Measurements from ENCODE around the gene WDR93. TPM values are rescaled to one million over a fixed set of nuclear protein-coding genes. Genes with fewer than 3 reads are reported as not detected.
A peak's percentile ranks its signal among the peaks of the same experiment; 100 is the strongest.

Gene WDR93
- total and polyA plus RNA-seq, 2 donors: 0.16 TPM; not detected in 1

DNA sequence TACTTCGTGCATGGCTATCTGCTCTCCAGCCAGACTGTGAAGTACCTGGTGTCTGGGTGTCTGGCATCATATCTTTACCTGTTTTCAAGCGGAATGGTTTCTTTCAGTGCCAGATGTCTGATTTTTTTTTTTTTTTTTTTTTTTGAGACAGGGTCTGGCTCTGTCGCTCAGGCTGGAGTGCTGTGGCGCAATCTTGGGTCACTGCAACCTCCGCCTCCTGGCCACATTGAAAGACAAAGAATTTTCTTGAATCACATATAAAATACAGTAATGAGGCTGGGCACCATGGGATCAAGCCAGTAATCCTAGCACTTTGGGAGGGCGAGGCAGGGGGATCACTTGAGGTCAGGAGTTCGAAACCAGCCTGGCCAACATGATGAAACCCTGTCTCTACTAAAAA lies 63.2 kb downstream of the WDR93 start:
- Histone ChIP-seq H3K36me3 (ENCODE audit: insufficient read depth) (no peaks in the 10 kb centered on the region), H3K4me1 (ENCODE audit: insufficient read depth) (no peaks in the 10 kb centered on the region), H3K4me3 (ENCODE audit: low read depth, low read length) (no peak overlapping the region), H3K27ac (ENCODE audit: low read depth) (no peak overlapping the region)
- 84% methylated on average over 7 of the region's 7 CpGs for WGBS
- DNase-seq (ENCODE audit: extremely low spot score): no peak

DNA sequence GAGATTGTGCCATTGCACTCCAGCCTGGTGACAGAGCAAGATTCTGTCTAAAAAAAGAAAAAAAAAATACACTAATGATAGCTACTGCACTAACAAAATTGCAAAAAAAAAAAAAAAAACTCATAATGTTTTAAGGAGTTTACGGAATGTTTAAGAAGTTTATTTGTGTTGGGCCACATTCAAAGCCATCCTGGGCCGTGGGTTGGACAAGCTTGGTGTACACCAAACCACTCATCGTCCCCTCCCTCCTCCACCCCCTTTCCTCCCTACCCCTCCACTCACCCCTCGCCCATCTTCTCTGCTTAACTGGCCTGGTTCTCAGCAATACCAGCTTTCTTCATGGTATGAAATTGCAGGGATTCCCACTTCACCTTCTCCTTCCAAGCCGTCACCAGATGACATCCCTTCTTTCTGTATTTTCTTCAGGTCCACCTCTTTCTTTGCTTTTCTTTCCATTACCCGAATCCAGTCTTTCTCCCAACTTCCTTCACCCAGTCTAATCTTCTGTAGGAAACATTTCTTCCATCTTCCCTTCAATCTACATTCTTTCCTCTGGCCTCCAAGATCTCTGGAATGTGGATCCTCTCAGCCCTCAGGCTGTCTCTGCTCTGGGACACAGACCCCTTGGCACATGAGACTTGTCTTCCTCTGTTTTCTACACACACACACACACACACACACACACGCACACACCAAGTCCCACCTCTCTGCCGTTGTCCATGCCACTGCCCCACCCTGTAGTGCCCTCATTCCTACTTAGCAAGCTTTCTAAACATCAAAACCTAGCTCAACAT lies 63.9 kb downstream of the WDR93 start:
- Histone ChIP-seq H3K4me1 (ENCODE audit: insufficient read depth) (no peaks in the 10 kb centered on the region), H3K27ac (ENCODE audit: low read depth) (no peak overlapping the region), H3K36me3 (ENCODE audit: insufficient read depth) (no peaks in the 10 kb centered on the region), H3K4me3 (ENCODE audit: low read depth, low read length) (no peak overlapping the region)
- 62% methylated on average over 8 of the region's 8 CpGs for WGBS
- DNase-seq (ENCODE audit: extremely low spot score): no peak

GRCh38 chr15:89755701-89756100 lies 65.1 kb downstream of the WDR93 start:
- DNase-seq (ENCODE audit: extremely low spot score): no peak
- WGBS: 92% methylated on average over 4 of the region's 4 CpGs
- no peak overlapping the region for H3K4me3 ChIP-seq (ENCODE audit: low read depth, low read length)
- H3K4me1 ChIP-seq (ENCODE audit: insufficient read depth): no peaks in the 10 kb centered on the region
- H3K36me3 ChIP-seq (ENCODE audit: insufficient read depth): no peaks in the 10 kb centered on the region
- H3K27ac ChIP-seq (ENCODE audit: low read depth): no peak overlapping the region

GRCh38 chr15:89756897-89757296 lies 66.3 kb downstream of the WDR93 start:
- 64% methylated on average over 7 of the region's 7 CpGs for WGBS
- Histone ChIP-seq H3K36me3 (ENCODE audit: insufficient read depth) (no peaks in the 10 kb centered on the region), H3K4me1 (ENCODE audit: insufficient read depth) (no peaks in the 10 kb centered on the region), H3K27ac (ENCODE audit: low read depth) (no peak overlapping the region), H3K4me3 (ENCODE audit: low read depth, low read length) (no peak overlapping the region)
- DNase-seq (ENCODE audit: extremely low spot score): peak; percentile 35

GRCh38 chr15:89758283-89758682 lies 67.7 kb downstream of the WDR93 start:
- H3K27ac ChIP-seq (ENCODE audit: low read depth): no peak overlapping the region
- H3K4me1 ChIP-seq (ENCODE audit: insufficient read depth): no peaks in the 10 kb centered on the region
- H3K4me3 ChIP-seq (ENCODE audit: low read depth, low read length): no peak overlapping the region
- WGBS: 86% methylated on average over 8 of the region's 8 CpGs
- no peaks in the 10 kb centered on the region for H3K36me3 ChIP-seq (ENCODE audit: insufficient read depth)
- DNase-seq (ENCODE audit: extremely low spot score): no peak

- Histone ChIP-seq H3K36me3 (ENCODE audit: insufficient read depth) (no peaks in the 10 kb centered on the region), H3K4me3 (ENCODE audit: low read depth, low read length) (no peak overlapping the region), H3K4me1 (ENCODE audit: insufficient read depth) (no peaks in the 10 kb centered on the region), H3K27ac (ENCODE audit: low read depth) (no peak overlapping the region)
- 92% methylated on average over 8 of the region's 8 CpGs for WGBS
- DNase-seq (ENCODE audit: extremely low spot score): no peak
Measured at GRCh38 chr15:89758981-89759380, 68.4 kb downstream of the WDR93 start.

DNA sequence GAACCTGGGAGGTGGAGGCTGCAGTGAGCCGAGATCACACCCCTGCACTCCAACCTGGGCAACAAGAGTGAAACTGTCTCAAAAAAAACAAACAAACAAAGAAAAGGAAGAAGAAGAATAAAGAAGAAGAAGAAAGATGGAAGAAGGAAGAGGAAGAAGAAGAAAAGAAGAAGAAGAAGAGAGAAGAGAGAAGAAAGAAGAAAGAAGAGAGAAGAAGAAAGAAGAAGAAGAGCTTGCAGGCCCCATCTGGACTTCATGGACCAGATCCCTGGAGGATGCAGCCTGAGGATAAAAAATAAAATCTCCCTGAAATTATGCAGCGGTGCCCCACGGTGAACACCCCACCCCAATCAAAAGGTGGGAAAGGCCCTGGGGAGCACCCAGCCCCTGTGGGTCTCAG lies 69.2 kb downstream of the WDR93 start:
- 86% methylated on average over 3 of the region's 3 CpGs for WGBS
- Histone ChIP-seq H3K36me3 (ENCODE audit: insufficient read depth) (no peaks in the 10 kb centered on the region), H3K4me1 (ENCODE audit: insufficient read depth) (no peaks in the 10 kb centered on the region), H3K4me3 (ENCODE audit: low read depth, low read length) (no peak overlapping the region), H3K27ac (ENCODE audit: low read depth) (no peak overlapping the region)
- DNase-seq (ENCODE audit: extremely low spot score): no peak

DNA sequence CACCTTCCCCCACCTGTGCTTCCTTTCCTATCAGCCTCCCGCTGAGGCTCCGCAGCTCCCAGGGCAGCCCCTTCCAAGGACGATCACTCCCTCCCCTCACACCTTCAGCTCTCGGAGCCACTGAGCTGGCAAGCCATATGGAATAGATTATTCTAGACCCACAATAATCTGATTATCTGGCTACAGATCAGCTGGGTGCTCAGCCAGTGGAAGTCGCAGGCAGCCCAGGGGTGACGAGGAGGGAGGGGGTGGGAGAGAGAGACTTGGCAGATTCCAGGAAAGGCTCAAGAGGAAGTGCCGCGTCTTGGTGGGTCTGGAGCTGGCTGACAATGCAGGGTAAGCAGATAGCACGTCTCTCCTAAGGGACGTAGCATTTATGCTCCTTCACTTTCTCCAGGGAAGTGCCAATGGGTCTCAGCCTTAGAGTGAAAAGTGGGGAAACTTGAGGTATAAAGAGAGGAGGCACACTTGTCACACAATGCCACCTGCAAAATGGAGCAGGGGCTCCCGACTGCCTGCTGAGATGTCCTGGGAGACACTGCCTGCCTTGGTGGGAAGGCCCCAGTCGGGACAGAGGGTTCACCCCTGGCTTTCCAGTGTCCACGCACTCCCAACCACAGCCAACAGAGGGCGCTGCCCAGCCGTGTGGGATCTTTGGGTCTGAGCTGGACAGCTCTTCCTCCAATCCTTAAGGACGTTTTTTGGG lies 69.8 kb downstream of the WDR93 start:
- Histone ChIP-seq H3K27ac (ENCODE audit: low read depth) (no peak overlapping the region), H3K4me3 (ENCODE audit: low read depth, low read length) (no peak overlapping the region), H3K4me1 (ENCODE audit: insufficient read depth) (no peaks in the 10 kb centered on the region), H3K36me3 (ENCODE audit: insufficient read depth) (no peaks in the 10 kb centered on the region)
- 35% methylated on average over 16 of the region's 16 CpGs for WGBS
- DNase-seq (ENCODE audit: extremely low spot score): no peak

- no peaks in the 10 kb centered on the region for H3K36me3 ChIP-seq (ENCODE audit: insufficient read depth)
- H3K4me1 ChIP-seq (ENCODE audit: insufficient read depth): no peaks in the 10 kb centered on the region
- H3K4me3 ChIP-seq (ENCODE audit: low read depth, low read length): no peak overlapping the region
- WGBS: 73% methylated on average over 18 of the region's 18 CpGs
- no peak for DNase-seq (ENCODE audit: extremely low spot score)
- H3K27ac ChIP-seq (ENCODE audit: low read depth): peak overlapping the region; percentile 13
Measured at GRCh38 chr15:89761009-89761831, 70.6 kb downstream of the WDR93 start.

DNA sequence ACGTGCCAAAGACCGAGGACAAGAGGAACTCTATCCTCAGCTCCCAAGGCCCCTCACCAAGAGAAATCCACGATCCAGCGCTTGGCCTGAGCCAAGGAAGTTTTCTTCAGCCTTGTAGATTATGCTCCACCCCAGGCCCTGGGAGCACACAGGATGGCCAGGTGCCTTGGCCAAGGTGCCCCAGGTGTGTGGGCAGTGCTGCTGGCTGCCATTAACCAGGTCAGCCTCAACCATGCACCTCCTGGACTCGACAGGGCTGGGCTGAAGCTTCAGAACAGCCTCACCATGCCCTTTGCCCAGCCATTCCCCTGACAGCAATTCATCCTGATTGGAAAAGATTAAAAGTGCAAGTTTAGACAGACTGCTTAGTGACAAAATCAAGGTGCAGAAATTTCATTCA lies 71.3 kb downstream of the WDR93 start:
- no peaks in the 10 kb centered on the region for H3K4me1 ChIP-seq (ENCODE audit: insufficient read depth)
- 86% methylated on average over 5 of the region's 5 CpGs for WGBS
- no peak for DNase-seq (ENCODE audit: extremely low spot score)
- no peaks in the 10 kb centered on the region for H3K36me3 ChIP-seq (ENCODE audit: insufficient read depth)
- no peak overlapping the region for H3K4me3 ChIP-seq (ENCODE audit: low read depth, low read length)
- peak overlapping the region; percentile 13 for H3K27ac ChIP-seq (ENCODE audit: low read depth)

DNA sequence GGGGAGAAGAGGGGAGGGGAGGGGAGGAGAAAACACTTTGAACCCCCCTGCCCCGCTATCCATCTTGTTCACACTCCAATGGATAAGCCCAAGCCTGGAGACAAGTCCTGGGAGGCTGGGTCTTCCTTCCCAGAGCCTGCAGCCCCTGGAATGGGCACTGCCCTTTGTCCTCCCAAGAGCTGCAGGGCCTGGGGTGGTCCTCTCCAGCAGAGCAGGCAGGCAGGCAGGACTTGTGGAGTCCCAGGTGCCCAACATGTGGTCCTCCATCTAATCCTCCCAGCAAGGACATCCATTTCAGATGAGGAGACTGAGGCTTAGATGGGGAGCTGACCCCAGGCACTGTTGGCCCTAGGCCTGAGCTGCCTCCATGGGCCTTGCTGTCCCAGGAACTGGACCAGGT lies 75.1 kb downstream of the WDR93 start:
- H3K27ac ChIP-seq (ENCODE audit: low read depth): no peak overlapping the region
- DNase-seq (ENCODE audit: extremely low spot score): no peak
- 57% methylated on average over 1 of the region's 1 CpG for WGBS
- no peaks in the 10 kb centered on the region for H3K36me3 ChIP-seq (ENCODE audit: insufficient read depth)
- H3K4me1 ChIP-seq (ENCODE audit: insufficient read depth): no peaks in the 10 kb centered on the region
- no peak overlapping the region for H3K4me3 ChIP-seq (ENCODE audit: low read depth, low read length)

- Histone ChIP-seq H3K27ac (ENCODE audit: low read depth) (no peak overlapping the region), H3K36me3 (ENCODE audit: insufficient read depth) (no peaks in the 10 kb centered on the region), H3K4me1 (ENCODE audit: insufficient read depth) (no peaks in the 10 kb centered on the region), H3K4me3 (ENCODE audit: low read depth, low read length) (no peak overlapping the region)
- WGBS: 88% methylated on average over 16 of the region's 16 CpGs
- no peak for DNase-seq (ENCODE audit: extremely low spot score)
Measured at GRCh38 chr15:89766357-89767311, 76.0 kb downstream of the WDR93 start.

DNA sequence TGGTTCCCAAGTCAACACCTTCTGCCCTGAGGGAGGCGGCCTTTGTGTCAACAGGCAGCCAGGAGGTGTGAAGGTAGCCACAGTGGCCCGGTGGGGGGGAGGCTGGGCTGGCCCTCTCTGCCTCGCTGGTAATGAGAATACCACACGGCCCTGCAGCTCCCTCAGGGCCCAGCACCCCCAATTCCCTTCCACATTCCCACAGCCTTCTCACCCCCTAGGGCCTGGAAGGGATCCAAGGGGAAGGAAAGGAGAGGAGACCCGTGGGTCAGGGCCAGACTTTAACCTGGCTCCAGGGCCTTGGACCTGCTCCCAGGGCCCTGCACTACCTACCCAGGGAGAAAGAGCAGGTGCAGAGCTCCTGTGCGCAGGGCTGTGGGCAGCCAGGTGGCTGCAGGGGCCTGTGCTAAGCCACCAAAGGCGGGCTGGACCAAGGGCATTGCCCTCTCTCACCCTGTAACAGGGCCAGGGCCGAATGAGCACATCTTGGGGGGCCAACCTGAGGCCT lies 76.9 kb downstream of the WDR93 start:
- H3K27ac ChIP-seq (ENCODE audit: low read depth): no peak overlapping the region
- 75% methylated on average over 8 of the region's 8 CpGs for WGBS

More for the DNA sequence above, 76.9 kb downstream of the WDR93 start:
- H3K4me1 ChIP-seq (ENCODE audit: insufficient read depth): no peaks in the 10 kb centered on the region
- no peak for DNase-seq (ENCODE audit: extremely low spot score)
- H3K4me3 ChIP-seq (ENCODE audit: low read depth, low read length): no peak overlapping the region
- H3K36me3 ChIP-seq (ENCODE audit: insufficient read depth): no peaks in the 10 kb centered on the region

Data from urinary bladder (tissue), 4 donors.